D721Med (cell line): ENCODE results near the gene TANGO6.

Source experiments
- DNase-seq: peaks from one replicate; pipeline ENCODE4 v3.0.0; 2011; ENCODE audit warnings: low spot score; ENCODE audit not compliant: insufficient read length
- FAIRE-seq: peaks from 2 replicates; lab custom pipeline; 2011; peaks lifted over from hg19 to GRCh38; lab: Jason Lieb, UNC
- CTCF ChIP-seq: IDR thresholded peaks from 2 replicates; pipeline ENCODE4 v1.5.1; 2012; ENCODE audit warnings: mild to moderate bottlenecking, control low read depth; ENCODE audit not compliant: insufficient read depth; ENCODE audit errors: missing control alignments

The TANGO6 gene

GRCh38 chr16:68843482-68844210, at the start of gene TANGO6:
TANGO6 (plus strand) TSS chr16:68843531; CDS start chr16:68843618, 87 bp downstream.
- TF ChIP-seq CTCF = peak; percentile 53
- FAIRE-seq = no peak
- no peak for DNase-seq

- TF ChIP-seq CTCF = no peak
- FAIRE-seq (no peak), DNase-seq (no peak)
These were observed 44.9 kb upstream of the TANGO6 start for GRCh38 chr16:68798398-68798797.

- no peak for FAIRE-seq
- no peak for DNase-seq
- peak; percentile 63 for TF ChIP-seq CTCF
These were observed 43.0 kb upstream of the TANGO6 start for GRCh38 chr16:68800257-68800875.

- no peak for TF ChIP-seq CTCF
- no peak for DNase-seq
- FAIRE-seq = no peak
These were observed 41.1 kb upstream of the TANGO6 start for GRCh38 chr16:68802190-68802589.

- FAIRE-seq (no peak), DNase-seq (no peak)
- no peak for TF ChIP-seq CTCF
These were observed 36.9 kb upstream of the TANGO6 start for GRCh38 chr16:68806422-68806821.

GRCh38 chr16:68806981-68807380, 36.4 kb upstream of the TANGO6 start:
- no peak for TF ChIP-seq CTCF
- DNase-seq = no peak
- no peak for FAIRE-seq

- DNase-seq = no peak
- no peak for FAIRE-seq
- no peak for TF ChIP-seq CTCF
These were observed 28.8 kb upstream of the TANGO6 start for GRCh38 chr16:68814516-68814915.
